ENCODE measurements around the gene PTPRE.

The PTPRE gene

DNA sequence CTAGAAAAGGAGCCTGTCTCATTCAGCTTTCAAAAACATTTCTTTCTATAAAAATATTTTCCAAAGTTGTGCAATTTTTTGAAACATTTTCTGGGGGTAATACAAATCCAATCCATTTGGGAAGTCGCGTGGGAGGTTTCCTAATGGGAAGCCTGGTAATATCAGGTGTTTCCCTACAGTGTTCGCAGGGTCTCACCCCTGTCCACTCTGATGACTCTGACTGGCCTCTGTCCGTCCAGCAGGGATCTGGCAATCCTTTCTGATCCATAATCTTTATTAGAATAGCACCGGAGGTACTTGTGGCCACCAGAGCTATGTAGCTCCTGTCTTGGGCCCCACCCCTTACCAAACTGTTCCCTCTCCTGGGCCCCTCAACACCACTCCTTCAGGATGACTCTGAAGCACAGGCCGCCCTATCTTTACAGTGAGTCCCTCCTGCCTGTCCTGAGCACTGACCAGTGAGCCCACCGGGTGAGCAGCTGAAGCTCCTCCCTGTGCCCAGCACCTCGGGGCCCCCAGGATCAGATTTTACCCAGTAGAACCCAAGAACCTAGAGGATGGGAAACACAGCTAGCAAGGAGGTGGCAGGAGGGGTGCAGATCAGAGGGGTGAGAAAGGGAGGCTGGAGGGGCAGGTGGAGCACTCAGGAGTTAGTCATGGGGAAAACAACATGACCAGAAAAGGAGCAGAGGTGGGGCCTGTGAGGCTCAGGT is 84.8 kb downstream of the PTPRE start:
- FAIRE-seq (no peak), DNase-seq (ENCODE audit: insufficient read length) (no peak)
- TF ChIP-seq POLR2A (IDR thresholded peaks at IDR 0.05; ENCODE audit: low read depth, low read length) (no peak), POLR2AphosphoS5 (IDR thresholded peaks at IDR 0.05; ENCODE audit: low read depth, low read length) (no peak), TAF1 (IDR thresholded peaks at IDR 0.05; ENCODE audit: borderline replicate concordance, low read depth, low read length) (no peak)

DNA sequence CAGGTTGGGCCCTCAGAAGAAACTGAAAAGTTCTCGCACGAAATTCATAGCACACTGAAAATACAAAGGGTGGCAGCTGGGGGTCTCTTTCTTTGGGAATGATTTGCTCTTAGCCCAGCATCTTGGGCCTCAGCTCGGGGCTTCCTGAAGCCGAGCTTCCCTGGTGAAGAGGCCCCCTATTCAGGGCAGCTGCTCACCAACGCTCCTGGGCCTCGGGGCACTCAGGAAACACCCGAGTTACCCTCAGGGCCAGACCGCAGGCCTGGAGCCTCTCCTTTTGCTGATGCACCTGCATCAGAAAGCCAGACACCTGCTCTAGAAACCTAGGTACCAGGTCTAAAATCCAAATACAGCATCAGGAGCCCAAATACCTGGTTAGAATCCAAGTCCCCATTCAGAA is 85.5 kb downstream of the PTPRE start:
- no peak for TF ChIP-seq TAF1 (IDR thresholded peaks at IDR 0.05; ENCODE audit: borderline replicate concordance, low read depth, low read length)
- no peak for TF ChIP-seq POLR2A (IDR thresholded peaks at IDR 0.05; ENCODE audit: low read depth, low read length)
- TF ChIP-seq POLR2AphosphoS5 (IDR thresholded peaks at IDR 0.05; ENCODE audit: low read depth, low read length), result no peak
- DNase-seq (ENCODE audit: insufficient read length), result no peak
- no peak for FAIRE-seq

DNA sequence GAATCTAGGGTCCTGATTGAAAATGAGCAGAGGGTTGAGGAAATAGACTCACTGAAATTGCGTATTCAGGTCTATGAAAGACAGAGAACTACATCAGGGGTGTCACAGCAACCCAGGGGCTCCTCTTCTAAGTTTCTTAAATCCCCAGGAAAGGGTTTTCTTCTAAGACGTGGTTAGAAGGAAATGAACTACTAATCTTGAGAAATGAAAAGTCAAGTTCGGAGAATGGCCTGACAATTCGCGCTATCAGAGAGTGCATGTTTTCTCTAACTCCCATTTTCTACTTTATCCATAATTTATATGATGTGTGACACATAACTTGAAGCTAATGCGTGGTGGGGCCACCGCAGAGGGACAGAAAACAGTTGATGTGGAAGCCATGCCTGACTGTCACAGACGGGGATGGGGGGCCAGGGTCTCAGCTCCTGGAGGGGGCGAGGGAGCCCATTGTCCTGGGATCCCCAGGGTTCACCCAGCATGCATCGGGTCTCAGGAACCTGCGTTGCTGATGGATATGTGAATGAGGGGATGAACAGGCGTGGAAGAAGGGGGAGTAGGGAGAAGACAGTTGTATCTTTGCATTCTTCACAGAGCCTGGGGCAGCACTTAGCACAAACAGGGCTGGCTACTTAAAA is 86.3 kb downstream of the PTPRE start:
- TF ChIP-seq POLR2AphosphoS5 (IDR thresholded peaks at IDR 0.05; ENCODE audit: low read depth, low read length) (no peak), POLR2A (IDR thresholded peaks at IDR 0.05; ENCODE audit: low read depth, low read length) (no peak), TAF1 (IDR thresholded peaks at IDR 0.05; ENCODE audit: borderline replicate concordance, low read depth, low read length) (no peak)
- DNase-seq (ENCODE audit: insufficient read length) (no peak), FAIRE-seq (no peak)

DNA sequence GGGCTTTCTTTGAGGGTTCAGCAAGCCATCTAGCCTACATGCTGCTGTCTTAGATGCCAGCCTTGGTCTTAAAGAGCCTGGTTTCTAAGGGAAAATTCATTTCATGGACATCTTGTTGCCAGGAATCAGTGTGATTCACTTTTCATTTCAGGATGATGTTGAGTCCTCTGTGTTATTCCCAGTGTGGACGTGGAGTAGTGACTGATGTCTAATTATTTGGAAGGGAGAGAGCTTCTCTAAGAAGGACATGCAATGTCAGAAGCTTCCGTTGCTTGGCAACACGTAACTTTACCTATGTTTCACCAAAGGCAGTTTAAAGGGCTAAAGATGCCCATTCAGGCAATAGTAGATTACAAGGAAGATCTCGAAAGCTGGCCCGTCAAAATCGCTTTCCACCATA is 89.0 kb downstream of the PTPRE start:
- no peak for DNase-seq (ENCODE audit: insufficient read length)
- TF ChIP-seq POLR2AphosphoS5 (IDR thresholded peaks at IDR 0.05; ENCODE audit: low read depth, low read length) (no peak), TAF1 (IDR thresholded peaks at IDR 0.05; ENCODE audit: borderline replicate concordance, low read depth, low read length) (no peak), POLR2A (IDR thresholded peaks at IDR 0.05; ENCODE audit: low read depth, low read length) (no peak)
- FAIRE-seq, result no peak

DNA sequence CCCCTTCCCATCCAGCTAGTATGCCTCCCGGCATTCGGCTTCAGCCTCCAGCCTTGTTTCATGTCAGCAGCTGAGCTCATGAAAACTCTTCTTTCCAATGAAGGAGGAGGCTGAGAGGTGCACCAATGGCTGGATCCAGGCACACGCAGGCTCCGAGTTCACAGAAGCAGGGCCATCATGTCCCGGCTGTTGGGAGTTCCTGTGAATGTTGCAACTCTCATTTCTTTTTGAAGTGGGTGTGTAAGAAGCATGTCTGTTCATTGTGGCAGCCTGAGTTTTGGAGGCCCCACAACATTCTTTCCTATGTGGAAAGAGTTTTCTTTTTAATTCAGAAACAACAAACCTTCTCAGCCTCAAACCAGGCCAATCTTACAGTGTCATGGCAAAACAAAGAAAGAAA is 89.7 kb downstream of the PTPRE start:
- FAIRE-seq, result no peak
- DNase-seq (ENCODE audit: insufficient read length), result no peak
- TF ChIP-seq POLR2A (IDR thresholded peaks at IDR 0.05; ENCODE audit: low read depth, low read length) (no peak), TAF1 (IDR thresholded peaks at IDR 0.05; ENCODE audit: borderline replicate concordance, low read depth, low read length) (no peak), POLR2AphosphoS5 (IDR thresholded peaks at IDR 0.05; ENCODE audit: low read depth, low read length) (no peak)

DNA sequence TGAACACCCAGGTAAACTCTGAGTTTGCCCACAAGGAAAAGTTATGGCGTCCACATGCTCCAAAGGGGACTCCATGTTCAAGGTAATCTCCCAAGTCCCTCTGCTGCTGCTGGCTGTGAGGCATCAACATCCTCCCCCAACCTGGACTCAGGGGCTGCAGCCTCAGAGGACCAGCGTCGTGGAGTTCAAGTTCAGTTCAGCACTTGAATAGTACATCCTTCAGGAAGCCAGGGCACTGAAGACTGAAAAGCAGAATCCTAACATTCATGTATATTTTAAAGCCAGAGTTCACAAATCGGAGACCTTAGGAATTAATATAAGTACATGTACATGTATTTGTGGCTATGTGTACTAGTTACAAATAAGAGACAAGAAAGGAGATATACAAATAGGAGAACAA is 90.4 kb downstream of the PTPRE start:
- TF ChIP-seq POLR2AphosphoS5 (IDR thresholded peaks at IDR 0.05; ENCODE audit: low read depth, low read length) (no peak), TAF1 (IDR thresholded peaks at IDR 0.05; ENCODE audit: borderline replicate concordance, low read depth, low read length) (no peak), POLR2A (IDR thresholded peaks at IDR 0.05; ENCODE audit: low read depth, low read length) (no peak)
- DNase-seq (ENCODE audit: insufficient read length) (no peak), FAIRE-seq (no peak)

DNA sequence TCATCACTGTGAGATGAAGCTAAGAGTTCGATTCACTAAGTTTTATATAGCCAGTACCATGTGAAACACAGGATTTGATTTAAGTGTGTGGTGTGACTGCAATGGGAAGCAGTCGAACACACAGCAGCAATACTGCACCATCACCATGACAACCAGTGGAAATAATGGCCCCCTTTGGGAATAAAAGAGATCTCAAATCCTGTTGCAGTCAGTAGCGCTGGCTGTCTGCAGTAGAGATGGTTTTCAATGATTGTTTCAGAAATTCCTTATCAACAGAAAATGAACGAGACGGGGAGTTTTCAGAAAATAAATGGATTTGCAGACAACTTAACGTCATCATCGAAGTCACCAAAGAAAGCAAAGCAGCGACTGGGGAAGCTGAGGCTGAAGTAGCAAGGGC is 91.0 kb downstream of the PTPRE start:
- no peak for FAIRE-seq
- TF ChIP-seq POLR2AphosphoS5 (IDR thresholded peaks at IDR 0.05; ENCODE audit: low read depth, low read length) (no peak), POLR2A (IDR thresholded peaks at IDR 0.05; ENCODE audit: low read depth, low read length) (no peak), TAF1 (IDR thresholded peaks at IDR 0.05; ENCODE audit: borderline replicate concordance, low read depth, low read length) (no peak)
- DNase-seq (ENCODE audit: insufficient read length), result no peak

DNA sequence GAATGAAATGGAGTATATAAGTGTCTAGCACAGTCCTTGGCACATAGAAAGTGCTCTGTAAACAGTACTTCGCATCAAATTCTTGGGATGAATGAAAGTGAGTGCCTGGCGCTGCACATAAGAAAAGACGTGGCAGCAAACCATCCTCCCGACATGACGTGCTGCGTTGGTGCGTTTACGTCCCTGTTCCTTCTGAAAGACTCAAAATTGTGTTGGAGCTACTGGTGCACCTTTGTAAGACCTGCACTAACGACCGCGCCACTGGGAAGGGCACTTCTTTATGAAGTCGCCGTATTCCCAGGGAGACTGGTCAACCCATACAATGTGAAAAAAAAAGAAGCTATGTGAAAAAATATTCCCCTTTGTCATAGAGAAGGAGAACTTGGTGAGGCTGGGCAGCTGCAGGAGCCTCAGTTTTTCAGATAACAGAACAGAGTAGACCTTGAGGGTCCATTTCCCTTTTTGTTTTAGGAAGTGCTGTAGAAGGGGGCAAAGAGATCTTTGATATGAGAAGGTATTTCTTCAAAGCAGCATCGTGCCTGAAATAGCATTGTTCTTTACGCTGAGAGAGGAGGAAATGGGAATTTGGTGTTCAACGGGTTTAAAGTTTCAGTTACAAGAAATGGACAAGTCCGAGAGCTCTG is 91.7 kb downstream of the PTPRE start:
- TF ChIP-seq POLR2AphosphoS5 (IDR thresholded peaks at IDR 0.05; ENCODE audit: low read depth, low read length) (no peak), TAF1 (IDR thresholded peaks at IDR 0.05; ENCODE audit: borderline replicate concordance, low read depth, low read length) (no peak), POLR2A (IDR thresholded peaks at IDR 0.05; ENCODE audit: low read depth, low read length) (no peak)
- FAIRE-seq (no peak), DNase-seq (ENCODE audit: insufficient read length) (no peak)

DNA sequence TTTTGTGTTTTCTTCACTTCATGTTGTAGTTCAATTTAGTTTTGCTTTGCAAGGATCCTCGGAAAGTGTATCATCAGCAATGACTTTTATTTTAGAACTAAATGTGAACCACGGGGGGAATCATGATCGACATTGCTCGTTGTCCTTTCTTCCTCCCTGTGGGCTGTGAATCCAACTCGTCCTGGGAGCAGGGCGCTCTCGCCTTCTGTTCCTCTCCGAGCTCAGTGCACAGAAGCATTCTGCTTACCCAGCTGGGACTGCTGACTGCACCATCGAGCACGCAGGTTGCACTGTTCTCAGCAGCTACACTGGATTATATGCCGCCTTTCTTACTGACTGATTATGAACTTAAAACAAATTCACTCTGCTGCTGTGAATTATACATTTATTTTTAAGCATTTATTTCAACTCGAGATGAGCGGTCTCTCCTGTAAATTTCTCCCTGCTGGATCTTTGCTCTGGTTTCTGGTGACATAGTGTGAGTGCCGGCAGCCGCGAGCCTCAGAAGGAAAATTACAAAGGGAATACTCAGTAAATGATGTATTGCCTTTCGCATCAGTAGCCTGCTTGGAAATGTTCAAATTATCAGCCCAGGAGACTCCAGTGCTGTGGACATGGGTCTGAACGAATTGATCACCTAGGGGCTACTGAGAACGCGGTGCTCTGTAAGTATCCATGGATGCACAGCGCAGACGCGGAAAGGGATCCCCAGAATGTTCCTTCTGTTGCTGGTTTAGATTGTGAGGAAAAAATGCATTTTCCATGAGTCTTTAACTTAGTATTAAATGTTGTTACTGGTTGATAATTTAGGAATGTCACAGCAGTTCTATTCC is 92.6 kb downstream of the PTPRE start:
- TF ChIP-seq POLR2AphosphoS5 (IDR thresholded peaks at IDR 0.05; ENCODE audit: low read depth, low read length), result no peak
- no peak for TF ChIP-seq POLR2A (IDR thresholded peaks at IDR 0.05; ENCODE audit: low read depth, low read length)
- TF ChIP-seq TAF1 (IDR thresholded peaks at IDR 0.05; ENCODE audit: borderline replicate concordance, low read depth, low read length), result no peak
- FAIRE-seq (no peak), DNase-seq (ENCODE audit: insufficient read length) (no peak)

DNA sequence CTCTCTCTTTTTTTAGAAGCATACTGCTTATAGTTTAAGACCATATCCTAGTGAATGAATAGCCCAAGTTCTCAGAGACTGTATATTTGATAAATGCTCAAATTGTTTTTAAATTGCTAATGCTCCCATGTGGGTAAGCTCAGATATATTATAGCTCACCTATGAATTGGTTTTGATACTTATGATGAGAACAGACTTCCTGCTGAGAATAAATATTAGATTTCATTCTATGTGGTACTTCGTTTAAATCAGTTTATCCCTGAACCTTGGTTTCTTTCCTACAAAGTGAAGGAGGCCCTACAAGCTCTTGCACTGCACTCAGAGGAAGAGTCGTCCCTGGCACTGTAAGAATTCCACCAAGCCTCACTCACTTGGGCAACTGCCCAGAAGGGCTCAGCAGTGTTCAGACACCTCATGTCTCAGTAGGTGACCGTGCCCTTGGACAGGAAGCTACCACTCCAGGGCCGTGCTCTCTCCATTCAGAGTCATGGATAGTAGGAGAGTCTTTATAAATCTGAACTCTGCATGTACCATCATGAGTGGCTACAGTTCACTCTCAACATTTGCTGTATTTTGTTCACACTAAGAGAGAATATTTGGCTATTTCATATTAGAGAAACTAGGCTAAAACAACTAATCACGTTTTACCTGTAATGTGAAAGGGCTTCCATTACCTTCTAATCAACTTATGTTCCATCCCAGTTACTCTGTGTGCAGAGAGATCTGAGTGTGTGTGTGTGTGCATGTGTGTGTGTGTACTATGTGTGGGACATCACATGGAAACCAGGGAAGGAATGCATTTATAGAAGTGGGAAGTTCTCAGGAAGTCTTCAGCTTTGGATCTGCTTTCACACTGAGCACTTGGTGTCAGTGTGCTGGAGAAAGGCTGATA is 93.8 kb downstream of the PTPRE start:
- FAIRE-seq (no peak), DNase-seq (ENCODE audit: insufficient read length) (no peak)
- TF ChIP-seq TAF1 (IDR thresholded peaks at IDR 0.05; ENCODE audit: borderline replicate concordance, low read depth, low read length), result no peak
- no peak for TF ChIP-seq POLR2A (IDR thresholded peaks at IDR 0.05; ENCODE audit: low read depth, low read length)
- TF ChIP-seq POLR2AphosphoS5 (IDR thresholded peaks at IDR 0.05; ENCODE audit: low read depth, low read length), result no peak
